K562 (cell line): ENCODE measurements around the gene TP53BP2. TPM values are rescaled to one million over a fixed set of nuclear protein-coding genes. Genes with fewer than 3 reads are reported as not detected.

Experiments
- ATF1 ChIP-seq, 2 experiments: fragments of 450-650 bp in 1 of 2; IDR thresholded peaks; 2 replicates each; pipeline ENCODE4 v1.6.1; 2016; ENCODE audit warnings: missing compliant biosample characterization in 1 of 2, missing genetic modification characterization in 1 of 2
- BCL6 ChIP-seq: fragments of 250-450 bp; sonication (Bioruptor Pico); IDR thresholded peaks from 2 replicates; pipeline ENCODE4 v1.4.0; 2020
- EP300 ChIP-seq: IDR thresholded peaks from 2 replicates; pipeline ENCODE4 v1.6.1; 2012; ENCODE audit warnings: low read length, improper control_type of control experiment
- FOXJ2 ChIP-seq: fragments of 200-800 bp; sonication (Bioruptor generic); IDR thresholded peaks from 2 replicates; pipeline ENCODE4 v1.6.1; 2016; ENCODE audit warnings: missing genetic modification characterization, missing compliant biosample characterization
- FOXP1 ChIP-seq: sonication (generic); formaldehyde crosslinking; IDR thresholded peaks from 2 replicates; pipeline ENCODE4 v1.8.0; 2022; ENCODE audit warnings: mild to moderate bottlenecking, missing genetic modification reagents
- GABPA ChIP-seq: fragments of 200-800 bp; sonication (Bioruptor generic); conservative IDR thresholded peaks from 2 replicates; pipeline ENCODE4 v1.6.1; 2016; ENCODE audit warnings: low read depth, missing genetic modification characterization, missing compliant biosample characterization
- ID3 ChIP-seq, 2 experiments: fragments of 250-450 bp in 1 of 2; fragments of 450-650 bp in 1 of 2; sonication (Bioruptor Pico) in 1 of 2; IDR thresholded peaks; 2 replicates each; pipeline versions ENCODE4 v1.6.1 to v1.8.0; 2016 to 2021; ENCODE audit warnings: mild to moderate bottlenecking in 2 of 2, moderate library complexity in 2 of 2, missing compliant biosample characterization in 1 of 2, missing genetic modification characterization in 1 of 2
- IRF2 ChIP-seq: sonication (generic); formaldehyde crosslinking; IDR thresholded peaks from 2 replicates; pipeline ENCODE4 v1.8.1; 2022; ENCODE audit warnings: mild to moderate bottlenecking, missing genetic modification reagents
- MAFG ChIP-seq: fragments of 450-650 bp; conservative IDR thresholded peaks from 2 replicates; pipeline ENCODE4 v1.6.1; 2016; ENCODE audit warnings: missing genetic modification characterization, missing compliant biosample characterization
- MTA3 ChIP-seq: fragments of 450-650 bp; formaldehyde crosslinking; IDR thresholded peaks from 2 replicates; pipeline ENCODE4 v1.6.1; 2017; ENCODE audit warnings: mild to moderate bottlenecking, borderline replicate concordance
- MXI1 ChIP-seq: IDR thresholded peaks from 2 replicates; pipeline ENCODE4 v1.6.1; 2011; ENCODE audit warnings: low read depth, mild to moderate bottlenecking, improper control_type of control experiment, low read length
- PHB ChIP-seq: fragments of 250-450 bp; sonication (Bioruptor Pico); IDR thresholded peaks from 2 replicates; pipeline ENCODE4 v1.5.0; 2021
- RBM14 ChIP-seq: fragments of 200-400 bp; formaldehyde crosslinking; IDR thresholded peaks from 2 replicates; pipeline ENCODE4 v1.6.1; 2018; ENCODE audit warnings: low read depth, mild to moderate bottlenecking, low read length, moderate library complexity, borderline replicate concordance; ENCODE audit not compliant: insufficient read depth
- RFX7 ChIP-seq: fragments of 250-450 bp; sonication (Bioruptor Pico); IDR thresholded peaks from 2 replicates; pipeline ENCODE4 v1.5.1; 2021; ENCODE audit warnings: mild to moderate bottlenecking
- SETDB1 ChIP-seq: IDR thresholded peaks from one replicate; pipeline ENCODE4 v1.6.1; 2012; ENCODE audit warnings: low read length, control low read depth, inconsistent platforms
- SMAD4 ChIP-seq: fragments of 250-450 bp; sonication (Bioruptor Pico); conservative IDR thresholded peaks from 2 replicates; pipeline ENCODE4 v1.8.0; 2021; ENCODE audit warnings: inconsistent platforms, mild to moderate bottlenecking, moderate library complexity
- SOX6 ChIP-seq: fragments of 450-650 bp; IDR thresholded peaks from 2 replicates; pipeline ENCODE4 v1.6.1; 2014; ENCODE audit warnings: mild to moderate bottlenecking
- TEAD4 ChIP-seq, 2 experiments: sonication (generic) in 1 of 2; formaldehyde crosslinking in 1 of 2; IDR thresholded peaks; 2 replicates each; pipeline versions ENCODE4 v1.6.1 to v1.8.0; 2012 to 2022; ENCODE audit warnings: borderline replicate concordance in 1 of 2, inconsistent platforms in 1 of 2, low read length in 1 of 2, mild to moderate bottlenecking in 1 of 2, missing genetic modification reagents in 1 of 2
- ZEB2 ChIP-seq: fragments of 450-650 bp; IDR thresholded peaks from 2 replicates; pipeline ENCODE4 v1.6.1; 2016
- ZNF184 ChIP-seq: sonication (generic); formaldehyde crosslinking; IDR thresholded peaks from 2 replicates; pipeline ENCODE4 v1.5.0; 2020; ENCODE audit warnings: missing genetic modification reagents
- ZNF408 ChIP-seq: fragments of 250-450 bp; sonication (Bioruptor Pico); IDR thresholded peaks from 2 replicates; pipeline ENCODE4 v1.4.0; 2020; ENCODE audit warnings: low read depth, mild to moderate bottlenecking, moderate library complexity
- polyA plus RNA-seq, 8 experiments: library from polyadenylated mRNA; depleted of rRNA in 4 of 8; stranded (reverse) in 5 of 8; unstranded in 3 of 8; fragments of >200 nt; fragmentation: Nextera tagmentation in 2 of 8; fragmentation: Illumina TruSeq in 1 of 8; extraction: Ambion mirVana in 2 of 8; extraction: Trizol in 1 of 8; gene quantifications; 2 replicates each; pipeline versions ENCODE4 v1.2.1 to v1.2.3, GENCODE V29; 2011 to 2014; ENCODE audit warnings: inconsistent platforms in 1 of 8, missing spikeins in 1 of 8
- total RNA-seq, 7 experiments: library from RNA; depleted of rRNA in 6 of 7; stranded (reverse); fragments of >200 nt in 6 of 7; fragmentation: Illumina TruSeq in 2 of 7; extraction: Trizol in 2 of 7; gene quantifications; 2 replicates each; pipeline versions ENCODE4 v1.2.1 to v1.2.3, GENCODE V29; 2011 to 2021; ENCODE audit warnings: low replicate concordance in 1 of 7
- TF ChIP-seq, protein P1 (sequence below): fragments of 250-450 bp; sonication (Bioruptor Pico); IDR thresholded peaks from 2 replicates; pipeline ENCODE4 v1.5.0; 2021; ENCODE audit warnings: mild to moderate bottlenecking, borderline replicate concordance
- TF ChIP-seq, protein P2 (sequence below): fragments of 450-650 bp; conservative IDR thresholded peaks from 2 replicates; pipeline ENCODE4 v1.6.1; 2016; ENCODE audit warnings: missing genetic modification characterization, low read depth, mild to moderate bottlenecking, missing compliant biosample characterization, moderate library complexity
- TF ChIP-seq, protein P3 (sequence below): fragments of 250-450 bp; sonication (Bioruptor Pico); IDR thresholded peaks from 2 replicates; pipeline ENCODE4 v1.8.0; 2022; ENCODE audit warnings: inconsistent platforms

Gene TP53BP2
- total and polyA plus RNA-seq, 9 of the 15 experiments (the other 6 are each of a cell fraction or from before 2014, with no cell fraction given) = 17.0 to 69.6 (median 40.1) TPM

- TF ChIP-seq ID3 (CRISPR knock-in tag; IDR thresholded peaks at IDR 0.05) (no peak), ID3 (tag; IDR thresholded peaks at IDR 0.05) (no peak), MAFG (tag) (peak; percentile 74), SMAD4 (CRISPR knock-in tag) (peak; percentile 64; the same call in 1 of the 2 replicates), ZNF408 (CRISPR knock-in tag) (no peak), RBM14 (no peak), MXI1 (no peak), BCL6 (CRISPR knock-in tag) (no peak), RFX7 (CRISPR knock-in tag) (no peak), MTA3 (no peak), IRF2 (CRISPR knock-in tag) (no peak), SETDB1 (no peak), GABPA (tag) (peak; percentile 55), ZEB2 (no peak), TEAD4 (IDR thresholded peaks at IDR 0.05; ENCODE audit: low read length) (peak; percentile 67), TEAD4 (CRISPR knock-in tag; IDR thresholded peaks at IDR 0.05; ENCODE audit: borderline replicate concordance) (no peak), FOXP1 (CRISPR knock-in tag) (no peak), PHB (CRISPR knock-in tag) (no peak), FOXJ2 (tag) (no peak), EP300 (peak; percentile 72; the same call in 1 of the 2 replicates), ZNF184 (CRISPR knock-in tag) (no peak), ATF1 (CRISPR knock-in tag; IDR thresholded peaks at IDR 0.05) (no peak), ATF1 (tag; IDR thresholded peaks at IDR 0.05) (no peak), SOX6 (peak; percentile 40)
- TF ChIP-seq, protein P1, sequence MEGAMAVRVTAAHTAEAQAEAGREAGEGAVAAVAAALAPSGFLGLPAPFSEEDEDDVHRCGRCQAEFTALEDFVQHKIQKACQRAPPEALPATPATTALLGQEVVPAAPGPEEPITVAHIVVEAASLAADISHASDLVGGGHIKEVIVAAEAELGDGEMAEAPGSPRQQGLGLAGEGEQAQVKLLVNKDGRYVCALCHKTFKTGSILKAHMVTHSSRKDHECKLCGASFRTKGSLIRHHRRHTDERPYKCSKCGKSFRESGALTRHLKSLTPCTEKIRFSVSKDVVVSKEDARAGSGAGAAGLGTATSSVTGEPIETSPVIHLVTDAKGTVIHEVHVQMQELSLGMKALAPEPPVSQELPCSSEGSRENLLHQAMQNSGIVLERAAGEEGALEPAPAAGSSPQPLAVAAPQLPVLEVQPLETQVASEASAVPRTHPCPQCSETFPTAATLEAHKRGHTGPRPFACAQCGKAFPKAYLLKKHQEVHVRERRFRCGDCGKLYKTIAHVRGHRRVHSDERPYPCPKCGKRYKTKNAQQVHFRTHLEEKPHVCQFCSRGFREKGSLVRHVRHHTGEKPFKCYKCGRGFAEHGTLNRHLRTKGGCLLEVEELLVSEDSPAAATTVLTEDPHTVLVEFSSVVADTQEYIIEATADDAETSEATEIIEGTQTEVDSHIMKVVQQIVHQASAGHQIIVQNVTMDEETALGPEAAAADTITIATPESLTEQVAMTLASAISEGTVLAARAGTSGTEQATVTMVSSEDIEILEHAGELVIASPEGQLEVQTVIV = no peak
- TF ChIP-seq, protein P2, sequence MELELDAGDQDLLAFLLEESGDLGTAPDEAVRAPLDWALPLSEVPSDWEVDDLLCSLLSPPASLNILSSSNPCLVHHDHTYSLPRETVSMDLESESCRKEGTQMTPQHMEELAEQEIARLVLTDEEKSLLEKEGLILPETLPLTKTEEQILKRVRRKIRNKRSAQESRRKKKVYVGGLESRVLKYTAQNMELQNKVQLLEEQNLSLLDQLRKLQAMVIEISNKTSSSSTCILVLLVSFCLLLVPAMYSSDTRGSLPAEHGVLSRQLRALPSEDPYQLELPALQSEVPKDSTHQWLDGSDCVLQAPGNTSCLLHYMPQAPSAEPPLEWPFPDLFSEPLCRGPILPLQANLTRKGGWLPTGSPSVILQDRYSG (tag) = no peak
- TF ChIP-seq, protein P3, sequence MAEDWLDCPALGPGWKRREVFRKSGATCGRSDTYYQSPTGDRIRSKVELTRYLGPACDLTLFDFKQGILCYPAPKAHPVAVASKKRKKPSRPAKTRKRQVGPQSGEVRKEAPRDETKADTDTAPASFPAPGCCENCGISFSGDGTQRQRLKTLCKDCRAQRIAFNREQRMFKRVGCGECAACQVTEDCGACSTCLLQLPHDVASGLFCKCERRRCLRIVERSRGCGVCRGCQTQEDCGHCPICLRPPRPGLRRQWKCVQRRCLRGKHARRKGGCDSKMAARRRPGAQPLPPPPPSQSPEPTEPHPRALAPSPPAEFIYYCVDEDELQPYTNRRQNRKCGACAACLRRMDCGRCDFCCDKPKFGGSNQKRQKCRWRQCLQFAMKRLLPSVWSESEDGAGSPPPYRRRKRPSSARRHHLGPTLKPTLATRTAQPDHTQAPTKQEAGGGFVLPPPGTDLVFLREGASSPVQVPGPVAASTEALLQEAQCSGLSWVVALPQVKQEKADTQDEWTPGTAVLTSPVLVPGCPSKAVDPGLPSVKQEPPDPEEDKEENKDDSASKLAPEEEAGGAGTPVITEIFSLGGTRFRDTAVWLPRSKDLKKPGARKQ = no peak
Observed at GRCh38 chr1:223873044-223873443, 27.3 kb upstream of the TP53BP2 start (continued).
